ENCODE results near the gene TPCN2. TPM values are rescaled to one million over a fixed set of nuclear protein-coding genes. Genes with fewer than 3 reads are reported as not detected.

Gene TPCN2
- total RNA-seq, 6 experiments from 2014 or later, result 8.0 to 11.2 (median 9.0) TPM

- Mint-ChIP-seq H3K9me3 (peaks cover 19% of the 10 kb centered on the region), H3K36me3 (ENCODE audit: low read depth) (peaks cover 16% of the 10 kb centered on the region), H3K27me3 (ENCODE audit: insufficient read depth) (peaks cover 2% of the 10 kb centered on the region), H3K27ac (no peak overlapping the region), H3K4me1 (ENCODE audit: low read depth) (peaks cover 14% of the 10 kb centered on the region), H3K4me3 (no peak overlapping the region; the same call in 1 of the 2 replicates)
- no peak for TF ChIP-seq CTCF (IDR thresholded peaks at IDR 0.05)
- DNase-seq, result no peak
Measured at GRCh38 chr11:69153661-69154060, 104.9 kb downstream of the TPCN2 start.

GRCh38 chr11:69154211-69154913 is 105.6 kb downstream of the TPCN2 start:
- H3K9me3 Mint-ChIP-seq, result peaks cover 14% of the 10 kb centered on the region
- peaks cover 14% of the 10 kb centered on the region for H3K4me1 Mint-ChIP-seq (ENCODE audit: low read depth)
- H3K27ac Mint-ChIP-seq, result no peak overlapping the region

GRCh38 chr11:69154938-69155301 is 106.2 kb downstream of the TPCN2 start:
- Mint-ChIP-seq H3K9me3 (peaks cover 11% of the 10 kb centered on the region), H3K27me3 (ENCODE audit: insufficient read depth) (peaks cover 7% of the 10 kb centered on the region), H3K36me3 (ENCODE audit: low read depth) (peaks cover 9% of the 10 kb centered on the region), H3K4me3 (no peak overlapping the region), H3K4me1 (ENCODE audit: low read depth) (peaks cover 14% of the 10 kb centered on the region), H3K27ac (no peak overlapping the region)
- TF ChIP-seq CTCF (IDR thresholded peaks at IDR 0.05), result no peak
- no peak for DNase-seq

More at GRCh38 chr11:69154211-69154913, 105.6 kb downstream of the TPCN2 start:
- Mint-ChIP-seq H3K4me3 (no peak overlapping the region), H3K36me3 (ENCODE audit: low read depth) (peaks cover 10% of the 10 kb centered on the region), H3K27me3 (ENCODE audit: insufficient read depth) (peaks cover 4% of the 10 kb centered on the region)
- no peak for DNase-seq
- no peak for TF ChIP-seq CTCF (IDR thresholded peaks at IDR 0.05)

- Mint-ChIP-seq H3K27me3 (ENCODE audit: insufficient read depth) (peaks cover 7% of the 10 kb centered on the region), H3K27ac (peak within 1 kb of the TSS; percentile 31; the same call in 1 of the 2 replicates), H3K4me1 (ENCODE audit: low read depth) (peaks cover 14% of the 10 kb centered on the region), H3K9me3 (peaks cover 4% of the 10 kb centered on the region), H3K36me3 (ENCODE audit: low read depth) (peaks cover 3% of the 10 kb centered on the region; the same call in 1 of the 2 replicates), H3K4me3 (no peak within 1 kb of the TSS)
- no peak for DNase-seq
- TF ChIP-seq CTCF (IDR thresholded peaks at IDR 0.05), result no peak
Measured at GRCh38 chr11:69155302-69156234, 106.8 kb downstream of the TPCN2 start, which contains the start of gene SMIM38. SMIM38 (plus strand) TSS chr11:69155935; CDS start chr11:69157847, 1,912 bp downstream.

GRCh38 chr11:69156235-69156639 is 107.5 kb downstream of the TPCN2 start:
- no peak for DNase-seq
- Mint-ChIP-seq H3K4me3 (no peak overlapping the region), H3K9me3 (no peaks in the 10 kb centered on the region), H3K27ac (peak overlapping the region; percentile 31; the same call in 1 of the 2 replicates), H3K36me3 (ENCODE audit: low read depth) (no peaks in the 10 kb centered on the region), H3K4me1 (ENCODE audit: low read depth) (peaks cover 14% of the 10 kb centered on the region), H3K27me3 (ENCODE audit: insufficient read depth) (peaks cover 5% of the 10 kb centered on the region)
- no peak for TF ChIP-seq CTCF (IDR thresholded peaks at IDR 0.05)

Data from HFFc6 (cell line).